ENCODE data around the gene AMMECR1L. TPM values are rescaled to one million over a fixed set of nuclear protein-coding genes. Genes with fewer than 3 reads are reported as not detected.

The AMMECR1L gene
- total RNA-seq, 1 experiment from 2014 or later, result 19.1 TPM

DNA sequence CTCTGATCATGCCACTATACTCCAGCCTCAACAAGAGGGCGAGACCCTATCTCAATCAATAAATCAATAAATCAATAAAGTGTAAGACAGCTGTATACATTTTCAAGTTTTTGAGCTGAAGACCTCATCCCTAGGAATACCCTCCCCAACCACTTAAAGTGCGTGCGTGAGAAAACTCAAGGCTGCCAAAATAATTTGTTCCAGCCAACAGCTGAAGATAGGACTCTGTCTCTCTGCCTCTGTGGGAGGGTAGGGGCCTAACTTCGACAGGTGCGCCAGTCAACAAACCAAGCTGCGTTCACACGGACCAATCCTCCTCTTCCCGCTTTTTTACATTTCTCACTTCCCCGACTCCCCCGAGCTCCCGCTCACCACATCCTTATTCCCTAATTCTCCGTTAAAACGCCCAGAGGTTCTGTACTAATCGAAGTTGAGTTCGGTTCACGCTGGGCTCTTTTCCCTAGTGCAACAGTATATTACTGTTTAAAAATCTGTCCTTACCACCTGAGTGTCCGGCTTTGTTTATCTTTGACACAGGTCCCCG, 28.4 kb downstream of the AMMECR1L start:
- 0 out of 2 replicates have a peak, but pooled peaks cover 9% of the 10 kb centered on the region for H4K20me1 ChIP-seq (ENCODE audit: insufficient read depth)
- ChIA-PET POLR2A (no interaction called here), CTCF (no interaction called here), RAD21 (ENCODE audit: low non-redundant PET in 1 of 2, low total read pairs in 2 of 2, uncharacterized antibody in 2 of 2, unreplicated experiment in 2 of 2) (no interaction called here)
- H3K4me3 ChIP-seq (replicated peaks in 1 of 2; ENCODE audit: low read depth in 1 of 2, low read length in 2 of 2), result peak overlapping the region; percentile 89 to 97
- BruUV-seq (replicated peaks), result TSS peak; percentile 70
- no peaks in the 10 kb centered on the region for H3K27me3 ChIP-seq (ENCODE audit: insufficient read depth, low read length)
- DNase-seq (ENCODE audit: low read depth, low spot score) (no peak), ATAC-seq (peak; percentile 12; the same call in 1 of the 2 replicates)
- intact Hi-C loops (cut with micrococcal nuclease), result no loop called here
- H3K4me1 ChIP-seq (ENCODE audit: control insufficient read depth in 1 of 2, insufficient read depth in 2 of 2, low read length in 2 of 2), result peaks cover 8 to 29% of the 10 kb centered on the region in 2 experiments; a peak in 3 of 4 replicates
- peaks cover 56% of the 10 kb centered on the region for H3K79me2 ChIP-seq (ENCODE audit: insufficient read depth, low read length)
- H2AFZ ChIP-seq (ENCODE audit: low read depth, low read length, poor library complexity, severe bottlenecking), result no peak overlapping the region
- H3K9me2 ChIP-seq (ENCODE audit: insufficient read depth), result no peaks in the 10 kb centered on the region
- no peaks in the 10 kb centered on the region for H3K9me3 ChIP-seq (ENCODE audit: control insufficient read depth in 1 of 2, insufficient read depth in 1 of 2, low read depth in 1 of 2, low read length in 2 of 2)
- H3K27ac ChIP-seq (ENCODE audit: low read depth, low read length), result peak overlapping the region; percentile 85
- TF ChIP-seq ELF1 (IDR thresholded peaks at IDR 0.05; ENCODE audit: borderline replicate concordance, low read depth) (no peak), CEBPB (IDR thresholded peaks at IDR 0.05; ENCODE audit: low read depth) (no peak)
- TF ChIP-seq, protein P1, sequence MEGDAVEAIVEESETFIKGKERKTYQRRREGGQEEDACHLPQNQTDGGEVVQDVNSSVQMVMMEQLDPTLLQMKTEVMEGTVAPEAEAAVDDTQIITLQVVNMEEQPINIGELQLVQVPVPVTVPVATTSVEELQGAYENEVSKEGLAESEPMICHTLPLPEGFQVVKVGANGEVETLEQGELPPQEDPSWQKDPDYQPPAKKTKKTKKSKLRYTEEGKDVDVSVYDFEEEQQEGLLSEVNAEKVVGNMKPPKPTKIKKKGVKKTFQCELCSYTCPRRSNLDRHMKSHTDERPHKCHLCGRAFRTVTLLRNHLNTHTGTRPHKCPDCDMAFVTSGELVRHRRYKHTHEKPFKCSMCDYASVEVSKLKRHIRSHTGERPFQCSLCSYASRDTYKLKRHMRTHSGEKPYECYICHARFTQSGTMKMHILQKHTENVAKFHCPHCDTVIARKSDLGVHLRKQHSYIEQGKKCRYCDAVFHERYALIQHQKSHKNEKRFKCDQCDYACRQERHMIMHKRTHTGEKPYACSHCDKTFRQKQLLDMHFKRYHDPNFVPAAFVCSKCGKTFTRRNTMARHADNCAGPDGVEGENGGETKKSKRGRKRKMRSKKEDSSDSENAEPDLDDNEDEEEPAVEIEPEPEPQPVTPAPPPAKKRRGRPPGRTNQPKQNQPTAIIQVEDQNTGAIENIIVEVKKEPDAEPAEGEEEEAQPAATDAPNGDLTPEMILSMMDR (IDR thresholded peaks at IDR 0.05 in 2 of 3, conservative IDR thresholded peaks at IDR 0.05 in 1 of 3; ENCODE audit: borderline replicate concordance in 1 of 3, insufficient read depth in 1 of 3, low read depth in 2 of 3, low read length in 2 of 3), result no peak
- H3K36me3 ChIP-seq (ENCODE audit: control insufficient read depth in 1 of 2, insufficient read depth in 2 of 2, low read length in 2 of 2), result peaks cover 0 to 7% of the 10 kb centered on the region in 2 experiments; a peak in 2 of 4 replicates
- H3K4me2 ChIP-seq (ENCODE audit: low read length), result peak overlapping the region; percentile 85
- peak overlapping the region; percentile 91 for H3K9ac ChIP-seq (ENCODE audit: low read length)

DNA sequence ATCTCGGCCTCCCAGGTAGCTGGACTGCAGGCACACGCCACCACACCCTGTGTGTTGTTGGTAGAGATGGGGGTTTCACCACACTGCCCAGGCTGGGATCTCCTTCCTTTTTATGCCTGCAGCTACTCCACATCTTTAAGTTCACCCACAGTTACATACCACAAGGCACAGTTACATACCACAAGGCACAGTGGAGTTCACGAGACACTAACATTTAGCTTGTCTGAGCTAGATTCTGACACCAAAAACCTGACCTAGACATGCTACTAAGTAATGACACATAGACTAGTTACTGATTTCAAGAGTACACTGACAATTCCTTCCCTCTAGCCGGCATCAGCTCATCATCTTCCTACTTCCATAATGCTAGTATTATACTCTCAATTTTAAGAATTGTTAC, 32.1 kb downstream of the AMMECR1L start:
- TF ChIP-seq CEBPB (IDR thresholded peaks at IDR 0.05; ENCODE audit: low read depth) (no peak), EGR1 (IDR thresholded peaks at IDR 0.05; ENCODE audit: low read depth) (no peak), EZH2 (IDR thresholded peaks at IDR 0.05) (no peak)
- intact Hi-C loops (cut with micrococcal nuclease), result no loop called here
- no peak overlapping the region for H3K9ac ChIP-seq (ENCODE audit: low read length)
- H4K20me1 ChIP-seq (ENCODE audit: insufficient read depth), result 0 out of 2 replicates have a peak, but pooled peaks cover 9% of the 10 kb centered on the region
- H3K27me3 ChIP-seq (ENCODE audit: insufficient read depth, low read length), result no peaks in the 10 kb centered on the region
- H3K4me1 ChIP-seq (ENCODE audit: control insufficient read depth in 1 of 2, insufficient read depth in 2 of 2, low read length in 2 of 2), result peaks cover 0 to 14% of the 10 kb centered on the region in 2 experiments; a peak in 3 of 4 replicates
- peaks cover 92% of the 10 kb centered on the region for H3K79me2 ChIP-seq (ENCODE audit: insufficient read depth, low read length)
- POLR2A ChIA-PET, result no interaction called here
- DNase-seq (ENCODE audit: low read depth, low spot score), result no peak
- BruUV-seq (replicated peaks), result no TSS peak
- no peaks in the 10 kb centered on the region for H3K9me3 ChIP-seq (ENCODE audit: control insufficient read depth in 1 of 2, insufficient read depth in 1 of 2, low read depth in 1 of 2, low read length in 2 of 2)
- RAD21 ChIA-PET (ENCODE audit: low non-redundant PET in 1 of 2, low total read pairs in 2 of 2, uncharacterized antibody in 2 of 2, unreplicated experiment in 2 of 2), result no interaction called here
- peaks cover 20 to 38% of the 10 kb centered on the region in 2 experiments for H3K36me3 ChIP-seq (ENCODE audit: control insufficient read depth in 1 of 2, insufficient read depth in 2 of 2, low read length in 2 of 2)
- no peak overlapping the region for H3K4me3 ChIP-seq (replicated peaks in 1 of 2; ENCODE audit: low read depth in 1 of 2, low read length in 2 of 2)
- H3K4me2 ChIP-seq (ENCODE audit: low read length), result no peak overlapping the region
- no peak for ATAC-seq
- no peak overlapping the region for H2AFZ ChIP-seq (ENCODE audit: low read depth, low read length, poor library complexity, severe bottlenecking)
- no peaks in the 10 kb centered on the region for H3K9me2 ChIP-seq (ENCODE audit: insufficient read depth)
- CTCF ChIA-PET, result no interaction called here
- no peak overlapping the region for H3K27ac ChIP-seq (ENCODE audit: low read depth, low read length)

All from HCT116 (cell line).